HG03460 (cell line): ENCODE results near the gene DPEP2.
"Not testable (repeated sequence)": the region's sequence is repeated elsewhere in the genome, so short reads cannot be mapped to it uniquely, and the experiment has no call there.

ENCODE experiments used
- ATAC-seq: cut with Tn5 transposase; IDR thresholded peaks from one replicate; pipeline ENCODE4 v1.9.1; 2021; ENCODE audit not compliant: unreplicated experiment

DPEP2 gene

DNA sequence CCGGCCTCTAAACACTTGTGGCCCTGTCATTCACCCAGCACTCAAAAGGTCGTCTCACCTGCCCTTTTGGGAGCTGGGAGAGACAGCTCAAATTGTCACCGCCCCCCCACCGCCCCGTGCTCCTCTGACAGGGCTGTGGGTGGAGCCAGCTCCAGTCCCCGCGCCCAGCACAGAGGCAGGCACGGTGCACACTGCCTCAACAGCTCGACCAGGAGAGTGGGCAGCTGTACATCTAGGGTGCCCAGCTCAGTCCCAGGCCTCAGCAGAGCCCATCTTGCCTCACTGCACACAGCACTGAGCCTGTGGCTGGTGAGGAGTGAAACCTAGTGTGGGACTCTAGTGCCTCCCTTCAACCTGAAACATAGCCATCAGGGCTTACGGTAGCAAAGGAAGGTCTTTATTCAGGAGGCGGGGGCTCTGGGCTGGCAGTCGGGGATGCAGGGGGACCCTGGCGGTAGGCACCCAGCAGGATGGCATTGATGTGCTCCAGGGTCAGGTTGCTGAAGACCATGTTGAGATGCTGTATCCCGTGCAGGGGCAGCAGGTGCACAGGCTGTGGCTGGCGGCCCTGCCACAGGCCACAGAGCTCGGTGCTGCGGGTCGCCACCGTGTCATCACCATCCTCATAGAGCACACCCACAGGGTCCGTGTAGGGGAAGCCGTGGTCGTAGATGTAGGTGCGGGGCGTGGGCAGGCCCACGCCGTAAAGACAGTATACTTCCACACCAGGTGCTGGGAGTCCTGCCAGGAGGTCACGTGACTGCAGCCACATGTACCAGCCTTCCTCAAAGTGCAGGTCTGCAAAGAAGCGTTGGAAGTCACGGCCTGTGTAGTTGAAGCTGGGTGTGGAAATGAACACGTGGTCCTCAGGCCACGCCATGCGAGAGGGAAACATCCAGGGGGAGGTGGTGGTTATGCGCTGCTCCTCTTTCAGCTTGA lies 59.5 kb downstream of the DPEP2 start:
- ATAC-seq = no peak

DNA sequence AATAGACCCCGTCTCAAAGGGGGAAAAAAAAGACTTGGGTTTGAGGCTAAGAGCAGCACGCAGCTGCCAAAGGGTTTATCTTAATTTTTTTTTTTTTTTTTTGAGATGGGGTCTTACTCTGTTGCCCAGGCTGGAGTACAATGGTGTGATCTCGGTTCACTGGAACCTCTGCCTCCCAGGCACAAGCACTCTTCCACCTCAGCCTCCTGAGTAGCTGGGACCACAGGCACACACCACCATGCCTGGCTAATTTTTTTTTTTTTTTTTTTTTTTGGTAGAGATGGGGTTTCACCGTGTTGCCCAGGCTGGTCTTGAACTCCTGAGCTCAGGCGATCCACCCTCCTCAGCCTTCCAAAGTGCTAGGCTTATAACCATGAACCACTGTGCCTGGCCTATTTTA lies 61.6 kb downstream of the DPEP2 start:
- ATAC-seq = not testable (repeated sequence)
